Keratinocyte (primary cell): ENCODE results near the gene APP.

Experiments
- CTCF ChIP-seq, 3 experiments: IDR thresholded peaks in 1 of 3; conservative IDR thresholded peaks in 1 of 3; optimal IDR thresholded peaks in 1 of 3; 2 replicates in 2 of 3; 3 replicates in 1 of 3; pipeline versions ENCODE3 to v1.5.1; 2011; ENCODE audit warnings: low read length in 3 of 3, mild to moderate bottlenecking in 3 of 3, moderate library complexity in 2 of 3, control low read depth in 1 of 3, inconsistent platforms in 1 of 3; ENCODE audit not compliant: insufficient read depth in 2 of 3; ENCODE audit errors: extremely low read depth in 1 of 3
- EZH2 ChIP-seq: IDR thresholded peaks from one replicate; pipeline ENCODE4 v1.6.1; 2012; ENCODE audit warnings: inconsistent platforms, mild to moderate bottlenecking, low read length, moderate library complexity

- TF ChIP-seq CTCF (optimal IDR thresholded peaks at IDR 0.05 in 1 of 3, IDR thresholded peaks at IDR 0.05 in 1 of 3, conservative IDR thresholded peaks at IDR 0.05 in 1 of 3; ENCODE audit: extremely low read depth in 1 of 3, insufficient read depth in 2 of 3, low read length in 3 of 3): no peak
- TF ChIP-seq EZH2: no peak
Measured at GRCh38 chr21:25979845-25980616, 190.5 kb downstream of the APP start.
